Body of pancreas (tissue), 4 donors: Measurements from ENCODE around the gene PTPRA. TPM values are rescaled to one million over a fixed set of nuclear protein-coding genes. Genes with fewer than 3 reads are reported as not detected.

Source experiments
- ATAC-seq: fragments of 150-250 bp; one replicate; pipeline ENCODE4 v1.9.1; 2016
- DNase-seq, 4 donors: peaks; one replicate each; pipeline ENCODE4 v3.0.0-alpha.2; 2019
- H3K27ac ChIP-seq, 4 donors: fragments of 200-600 bp; sonication (generic); 1 replicate in 3 of 4; 2 replicates in 1 of 4; pipeline versions ENCODE4 v1.5.1 to v1.6.1; 2016 to 2019; ENCODE audit warnings: mild to moderate bottlenecking in 1 of 4, mixed read lengths in 1 of 4, moderate library complexity in 1 of 4
- H3K27me3 ChIP-seq, 2 donors: fragments of 200-600 bp; sonication (generic); one replicate each; pipeline ENCODE4 v1.6.0; 2016; ENCODE audit warnings: mild to moderate bottlenecking in 1 of 2
- H3K36me3 ChIP-seq, 2 donors: fragments of 200-600 bp; sonication (generic); replicated peaks in 1 of 2; 2 replicates each; pipeline ENCODE4 v1.5.1; 2016; ENCODE audit warnings: low read depth in 2 of 2; ENCODE audit not compliant: insufficient read depth in 1 of 2
- H3K4me1 ChIP-seq: fragments of 200-600 bp; sonication (generic); one replicate; pipeline ENCODE4 v1.6.0; 2016
- H3K4me3 ChIP-seq, 2 donors: fragments of 200-600 bp; sonication (generic); 1 replicate in 1 of 2; 2 replicates in 1 of 2; pipeline ENCODE4 v1.5.1; 2016 to 2019
- H3K9me3 ChIP-seq, 3 donors: fragments of 200-600 bp; sonication (generic); 1 replicate in 2 of 3; 2 replicates in 1 of 3; pipeline ENCODE4 v1.5.1; 2016
- POLR2A ChIP-seq, 3 donors: fragments of 450-650 bp; IDR thresholded peaks; one replicate each; pipeline ENCODE4 v1.6.1; 2016; ENCODE audit warnings: antibody characterized with exemption in 3 of 3, mild to moderate bottlenecking in 2 of 3
- WGBS, 2 donors: methylation state at CpG; one replicate each; pipeline ENCODE4 v1.1.5; 2017; 5-methylcytosine and 5-hydroxymethylcytosine counted together
- intact Hi-C: fragments of 100-400 bp; cut with DNase I; formaldehyde crosslinking; loops from one replicate; pipeline ENCODE4 v1.15.1; 2023
- total RNA-seq, 2 donors: library from RNA; depleted of rRNA; stranded (reverse); fragments of >200 nt; gene quantifications; one replicate each; pipeline ENCODE4 v1.1.0, GENCODE V29; 2016
- TF ChIP-seq, protein P1 (sequence below), 7 experiments: fragments of 450-650 bp in 4 of 7; fragments of 200-600 bp in 3 of 7; sonication (generic) in 3 of 7; IDR thresholded peaks; one replicate each; pipeline ENCODE4 v1.5.1; 2016 to 2019; ENCODE audit warnings: antibody characterized with exemption in 7 of 7

Gene PTPRA
- total RNA-seq, 2 donors from 2014 or later: 22.3 to 24.1 TPM

GRCh38 chr20:2880650-2881049 is 7.4 kb downstream of the PTPRA start:
- H3K36me3 ChIP-seq: no peaks in the 10 kb centered on the region
- peaks cover 12% of the 10 kb centered on the region for H3K4me1 ChIP-seq
- TF ChIP-seq, protein P1, sequence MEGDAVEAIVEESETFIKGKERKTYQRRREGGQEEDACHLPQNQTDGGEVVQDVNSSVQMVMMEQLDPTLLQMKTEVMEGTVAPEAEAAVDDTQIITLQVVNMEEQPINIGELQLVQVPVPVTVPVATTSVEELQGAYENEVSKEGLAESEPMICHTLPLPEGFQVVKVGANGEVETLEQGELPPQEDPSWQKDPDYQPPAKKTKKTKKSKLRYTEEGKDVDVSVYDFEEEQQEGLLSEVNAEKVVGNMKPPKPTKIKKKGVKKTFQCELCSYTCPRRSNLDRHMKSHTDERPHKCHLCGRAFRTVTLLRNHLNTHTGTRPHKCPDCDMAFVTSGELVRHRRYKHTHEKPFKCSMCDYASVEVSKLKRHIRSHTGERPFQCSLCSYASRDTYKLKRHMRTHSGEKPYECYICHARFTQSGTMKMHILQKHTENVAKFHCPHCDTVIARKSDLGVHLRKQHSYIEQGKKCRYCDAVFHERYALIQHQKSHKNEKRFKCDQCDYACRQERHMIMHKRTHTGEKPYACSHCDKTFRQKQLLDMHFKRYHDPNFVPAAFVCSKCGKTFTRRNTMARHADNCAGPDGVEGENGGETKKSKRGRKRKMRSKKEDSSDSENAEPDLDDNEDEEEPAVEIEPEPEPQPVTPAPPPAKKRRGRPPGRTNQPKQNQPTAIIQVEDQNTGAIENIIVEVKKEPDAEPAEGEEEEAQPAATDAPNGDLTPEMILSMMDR (IDR thresholded peaks at IDR 0.05): no peak
- no peak for TF ChIP-seq POLR2A (IDR thresholded peaks at IDR 0.05)
- H3K9me3 ChIP-seq: no peaks in the 10 kb centered on the region
- intact Hi-C loops: no loop called here
- ATAC-seq: no peak
- H3K27ac ChIP-seq: no peak overlapping the region
- 80 to 91% methylated on average over 7 of the region's 7 CpGs for WGBS, 2 donors
- H3K4me3 ChIP-seq: no peak overlapping the region
- no peaks in the 10 kb centered on the region for H3K27me3 ChIP-seq
- no peak for DNase-seq

DNA sequence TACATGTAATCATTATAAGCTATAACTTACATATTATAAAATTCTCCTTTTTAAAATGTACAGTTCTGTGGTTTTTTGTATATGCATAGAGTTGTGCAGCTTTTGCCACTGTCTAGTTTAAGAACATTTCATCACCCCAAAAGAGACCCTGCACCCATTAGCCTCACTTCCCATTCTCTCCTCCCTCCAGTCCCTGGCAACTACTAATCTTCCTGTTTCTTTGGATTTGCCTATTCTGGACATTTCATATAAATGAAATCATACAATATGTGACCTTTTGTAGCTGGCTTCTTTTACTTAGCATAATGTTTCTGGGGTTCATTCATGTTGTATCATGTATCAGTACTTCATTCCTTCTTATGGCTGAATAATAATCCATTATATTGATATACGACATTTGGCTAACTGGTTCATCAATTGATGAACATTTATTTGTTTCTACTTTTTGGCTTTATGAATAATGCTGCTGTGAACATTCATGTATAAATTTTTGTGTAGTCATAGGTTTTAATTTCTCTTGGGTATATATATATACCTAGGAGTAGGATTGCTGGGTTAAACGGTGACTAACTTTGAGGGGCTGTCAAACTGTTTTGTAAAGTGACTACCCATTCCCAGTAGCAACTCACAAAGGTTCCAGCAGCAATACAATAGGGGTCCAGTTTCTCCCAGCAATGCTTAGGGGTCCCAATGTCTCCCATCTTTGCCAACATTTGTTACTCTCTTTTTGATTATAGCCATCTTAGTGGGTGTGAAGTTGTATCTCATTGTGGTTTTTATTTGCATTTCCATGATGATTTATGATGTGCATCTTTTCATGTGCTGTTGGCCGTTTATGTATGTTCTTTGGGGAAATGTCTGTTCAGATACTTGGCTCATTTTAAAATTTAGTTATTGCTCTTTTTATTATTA is 10.7 kb downstream of the PTPRA start:
- H3K9me3 ChIP-seq: no peaks in the 10 kb centered on the region
- no peak for ATAC-seq
- H3K36me3 ChIP-seq: no peaks in the 10 kb centered on the region
- no peak overlapping the region for H3K27ac ChIP-seq
- TF ChIP-seq, protein P1 (IDR thresholded peaks at IDR 0.05): no peak
- TF ChIP-seq POLR2A (IDR thresholded peaks at IDR 0.05): no peak
- H3K27me3 ChIP-seq: no peaks in the 10 kb centered on the region
- 59 to 62% methylated on average over 3 of the region's 3 CpGs for WGBS, 2 donors
- intact Hi-C loops: no loop called here
- H3K4me1 ChIP-seq: peaks cover 5% of the 10 kb centered on the region
- no peak overlapping the region for H3K4me3 ChIP-seq
- DNase-seq: no peak

GRCh38 chr20:2887715-2888114 is 14.4 kb downstream of the PTPRA start:
- Histone ChIP-seq H3K4me1 (no peaks in the 10 kb centered on the region), H3K27ac (no peak overlapping the region), H3K27me3 (no peaks in the 10 kb centered on the region), H3K36me3 (no peaks in the 10 kb centered on the region), H3K4me3 (no peak overlapping the region), H3K9me3 (no peaks in the 10 kb centered on the region)
- intact Hi-C loops: no loop called here
- TF ChIP-seq, protein P1 (IDR thresholded peaks at IDR 0.05): no peak
- TF ChIP-seq POLR2A (IDR thresholded peaks at IDR 0.05): no peak
- DNase-seq (no peak), ATAC-seq (no peak)
- 88 to 95% methylated on average over 3 of the region's 3 CpGs for WGBS, 2 donors

GRCh38 chr20:2888224-2888955 is 15.1 kb downstream of the PTPRA start:
- DNase-seq: no peak
- Histone ChIP-seq H3K4me1 (no peaks in the 10 kb centered on the region), H3K27me3 (no peaks in the 10 kb centered on the region), H3K27ac (no peak overlapping the region), H3K9me3 (no peaks in the 10 kb centered on the region), H3K36me3 (no peaks in the 10 kb centered on the region), H3K4me3 (no peak overlapping the region)
- WGBS, 2 donors: 88 to 96% methylated on average over 4 of the region's 4 CpGs
- no peak for ATAC-seq
- TF ChIP-seq, protein P1 (IDR thresholded peaks at IDR 0.05): no peak
- TF ChIP-seq POLR2A (IDR thresholded peaks at IDR 0.05): no peak
- intact Hi-C loops: no loop called here
